Left renal pelvis (tissue), 4 donors: Measurements from ENCODE around the gene INPP5D. TPM values are rescaled to one million over a fixed set of nuclear protein-coding genes. Genes with fewer than 3 reads are reported as not detected.

Source experiments
- DNase-seq, 4 donors: peaks; one replicate each; pipeline ENCODE4 v3.0.0-alpha.2; 2013; ENCODE audit warnings: low read depth in 4 of 4, low spot score in 3 of 4
- polyA plus RNA-seq, 4 donors: library from polyadenylated mRNA; unstranded; fragments of 120-200 nt; gene quantifications; one replicate each; pipeline ENCODE4 v1.2.1, GENCODE V29; 2013; ENCODE audit not compliant: insufficient read length in 4 of 4

The INPP5D gene
- polyA plus RNA-seq, 4 donors = 6.0 to 7.8 (median 7.0) TPM

- no peak for DNase-seq
These were observed 190.8 kb downstream of the INPP5D start for GRCh38 chr2:233250985-233251305.

- peak; percentile 86 to 93 (median 88) for DNase-seq
These were observed 191.4 kb downstream of the INPP5D start, which contains the start of gene ATG16L1 for GRCh38 chr2:233251306-233252116. ATG16L1 (plus strand) TSS chr2:233251673; CDS start chr2:233251828, 155 bp downstream.

GRCh38 chr2:233252227-233252626 is 192.1 kb downstream of the INPP5D start:
- no peak for DNase-seq

- no peak for DNase-seq
These were observed 195.0 kb downstream of the INPP5D start for GRCh38 chr2:233255151-233255550.

- no peak for DNase-seq
These were observed 195.9 kb downstream of the INPP5D start for GRCh38 chr2:233256048-233256447.

Other genes with a start within 250 kb of the INPP5D start
- 1 to 10 TPM; 1.2 to 2.4 (median 1.7) TPM for gene SNORC, start 190.1 kb upstream of the INPP5D start, polyA plus RNA-seq
- 1 to 10 TPM; 2.3 to 7.2 (median 3.5) TPM for gene NGEF, start 47.1 kb upstream of the INPP5D start, polyA plus RNA-seq
- gene NEU2, start 27.7 kb upstream of the INPP5D start, polyA plus RNA-seq = not detected
- gene ATG16L1, start 191.3 kb downstream of the INPP5D start, polyA plus RNA-seq = 10 to 100 TPM; 17.0 to 25.5 (median 23.1) TPM
- gene SAG, start 247.5 kb downstream of the INPP5D start, polyA plus RNA-seq = under 1 TPM; 0.06 to 0.14 (median 0.10) TPM